SK-N-SH treated with all-trans-retinoic acid at 6 μM for 48 hours (cell line): ENCODE data around the gene SGPP2.

Experiments used
- ATAC-seq: fragments of 200-7000 bp; cut with Tn5 transposase; 3 replicates; pipeline ENCODE4 v1.9.1; 2020; ENCODE audit warnings: mild to moderate bottlenecking, moderate library complexity
- BACH2 ChIP-seq: fragments of 250-450 bp; sonication (Bioruptor Pico); IDR thresholded peaks from 2 replicates; pipeline ENCODE4 v1.9.0; 2021; ENCODE audit warnings: mild to moderate bottlenecking, borderline replicate concordance
- CSDC2 ChIP-seq: fragments of 250-450 bp; sonication (Bioruptor Pico); IDR thresholded peaks from 2 replicates; pipeline ENCODE4 v1.5.0; 2020; ENCODE audit warnings: mild to moderate bottlenecking, moderate library complexity
- ESRRG ChIP-seq: fragments of 250-450 bp; sonication (Bioruptor Pico); IDR thresholded peaks from 2 replicates; pipeline ENCODE4 v1.6.1; 2021; ENCODE audit warnings: mild to moderate bottlenecking
- GLIS3 ChIP-seq: fragments of 250-450 bp; sonication (Bioruptor Pico); IDR thresholded peaks from 2 replicates; pipeline ENCODE4 v1.5.0; 2020; ENCODE audit warnings: mild to moderate bottlenecking, moderate library complexity
- ISL1 ChIP-seq: fragments of 250-450 bp; sonication (Bioruptor Pico); IDR thresholded peaks from 2 replicates; pipeline ENCODE4 v2.1.2; 2022; ENCODE audit warnings: mild to moderate bottlenecking, moderate library complexity
- OSR1 ChIP-seq: fragments of 250-450 bp; sonication (Bioruptor Pico); IDR thresholded peaks from 2 replicates; pipeline ENCODE4 v1.8.0; 2022; ENCODE audit warnings: moderate library complexity, mild to moderate bottlenecking, inconsistent platforms
- PPARA ChIP-seq: fragments of 250-450 bp; sonication (Bioruptor Pico); IDR thresholded peaks from 2 replicates; pipeline ENCODE4 v1.5.0; 2020; ENCODE audit warnings: mild to moderate bottlenecking, borderline replicate concordance
- RARB ChIP-seq: fragments of 250-450 bp; sonication (Bioruptor Pico); IDR thresholded peaks from 2 replicates; pipeline ENCODE4 v1.8.0; 2021; ENCODE audit warnings: mild to moderate bottlenecking, moderate library complexity
- SNAI2 ChIP-seq: fragments of 250-450 bp; sonication (Bioruptor Pico); IDR thresholded peaks from 2 replicates; pipeline ENCODE4 v1.5.0; 2020; ENCODE audit warnings: mild to moderate bottlenecking, moderate library complexity
- TCF4 ChIP-seq: fragments of 250-450 bp; sonication (Bioruptor Pico); IDR thresholded peaks from 2 replicates; pipeline ENCODE4 v1.8.0; 2021; ENCODE audit warnings: mild to moderate bottlenecking, moderate library complexity, borderline replicate concordance
- TOX ChIP-seq: fragments of 250-450 bp; sonication (Bioruptor Pico); IDR thresholded peaks from 2 replicates; pipeline ENCODE4 v1.8.0; 2021; ENCODE audit warnings: mild to moderate bottlenecking, moderate library complexity, borderline replicate concordance
- ZC3H10 ChIP-seq: fragments of 250-450 bp; sonication (Bioruptor Pico); IDR thresholded peaks from 2 replicates; pipeline ENCODE4 v1.5.1; 2021; ENCODE audit warnings: mild to moderate bottlenecking, moderate library complexity
- ZFP3 ChIP-seq: fragments of 250-450 bp; sonication (Bioruptor Pico); IDR thresholded peaks from 2 replicates; pipeline ENCODE4 v1.5.0; 2020; ENCODE audit warnings: mild to moderate bottlenecking, moderate library complexity
- ZFP30 ChIP-seq: fragments of 450-650 bp; formaldehyde crosslinking; IDR thresholded peaks from 2 replicates; pipeline ENCODE4 v1.5.0; 2022; ENCODE audit warnings: mild to moderate bottlenecking, moderate library complexity
- ZNF565 ChIP-seq: fragments of 450-650 bp; formaldehyde crosslinking; conservative IDR thresholded peaks from 2 replicates; pipeline ENCODE4 v1.5.0; 2020; ENCODE audit warnings: low read depth, mild to moderate bottlenecking, moderate library complexity
- ZNF70 ChIP-seq: fragments of 450-650 bp; formaldehyde crosslinking; IDR thresholded peaks from 2 replicates; pipeline ENCODE4 v1.5.0; 2020; ENCODE audit warnings: mild to moderate bottlenecking, moderate library complexity
- ZNF8 ChIP-seq: fragments of 450-650 bp; formaldehyde crosslinking; IDR thresholded peaks from 2 replicates; pipeline ENCODE4 v1.5.0; 2020; ENCODE audit warnings: mild to moderate bottlenecking, moderate library complexity
- TF ChIP-seq, protein P1 (sequence below): fragments of 250-450 bp; sonication (Bioruptor Pico); IDR thresholded peaks from 2 replicates; pipeline ENCODE4 v1.8.0; 2020; ENCODE audit warnings: mild to moderate bottlenecking, moderate library complexity, borderline replicate concordance
- TF ChIP-seq, protein P2 (sequence below): fragments of 250-450 bp; sonication (Bioruptor Pico); IDR thresholded peaks from 2 replicates; pipeline ENCODE4 v1.5.1; 2021; ENCODE audit warnings: mild to moderate bottlenecking, moderate library complexity
- TF ChIP-seq, protein P3 (sequence below): fragments of 250-450 bp; sonication (Bioruptor Pico); IDR thresholded peaks from 2 replicates; pipeline ENCODE4 v1.5.1; 2020; ENCODE audit warnings: low read depth, mild to moderate bottlenecking, moderate library complexity
- TF ChIP-seq, protein P4 (sequence below): fragments of 250-450 bp; sonication (Bioruptor Pico); IDR thresholded peaks from 2 replicates; pipeline ENCODE4 v1.8.0; 2021; ENCODE audit warnings: low read depth, mild to moderate bottlenecking, moderate library complexity, borderline replicate concordance
- TF ChIP-seq, protein P5 (sequence below): fragments of 250-450 bp; sonication (Bioruptor Pico); IDR thresholded peaks from 2 replicates; pipeline ENCODE4 v1.5.0; 2020; ENCODE audit warnings: mild to moderate bottlenecking, moderate library complexity

Gene SGPP2

DNA sequence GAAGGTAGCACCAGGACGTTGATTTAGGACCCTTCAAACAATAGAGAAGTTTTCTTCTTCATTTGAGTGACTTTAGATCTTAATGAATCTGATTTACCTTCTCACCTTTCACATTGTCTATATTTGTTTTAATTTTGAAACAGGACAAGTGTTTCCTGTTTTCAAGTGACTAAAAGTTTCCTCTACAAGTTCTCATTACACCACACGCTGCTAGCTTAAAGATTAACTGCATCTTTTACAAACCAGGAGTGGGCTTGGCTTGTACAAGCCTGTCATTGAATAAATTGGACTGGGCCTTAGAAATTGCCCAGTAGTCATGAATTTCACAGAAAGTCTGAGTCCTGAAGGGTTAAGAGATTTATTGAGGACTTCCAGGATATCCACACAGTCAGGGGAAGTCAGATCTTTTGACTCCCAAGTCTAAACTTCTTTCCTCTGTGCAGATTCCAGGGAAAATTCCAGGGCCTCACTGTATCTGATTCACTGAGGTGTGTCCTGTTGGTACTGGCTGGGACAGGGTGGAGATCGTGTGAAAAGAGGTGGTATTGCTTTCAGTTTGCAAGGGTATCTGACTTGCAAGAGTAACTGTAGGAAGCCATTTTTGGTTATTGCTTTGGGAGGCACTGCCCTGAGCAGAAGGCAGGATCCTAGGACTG lies 3.4 kb downstream of the SGPP2 start:
- ATAC-seq, result no peak; the same call in 2 of the 3 replicates
- no peak for TF ChIP-seq OSR1
- TF ChIP-seq ZFP3 (CRISPR knock-in tag), result no peak
- TF ChIP-seq PPARA (CRISPR knock-in tag), result no peak
- TF ChIP-seq ZNF565 (CRISPR knock-in tag), result no peak
- no peak for TF ChIP-seq ZFP30 (CRISPR knock-in tag)
- TF ChIP-seq, protein P1, sequence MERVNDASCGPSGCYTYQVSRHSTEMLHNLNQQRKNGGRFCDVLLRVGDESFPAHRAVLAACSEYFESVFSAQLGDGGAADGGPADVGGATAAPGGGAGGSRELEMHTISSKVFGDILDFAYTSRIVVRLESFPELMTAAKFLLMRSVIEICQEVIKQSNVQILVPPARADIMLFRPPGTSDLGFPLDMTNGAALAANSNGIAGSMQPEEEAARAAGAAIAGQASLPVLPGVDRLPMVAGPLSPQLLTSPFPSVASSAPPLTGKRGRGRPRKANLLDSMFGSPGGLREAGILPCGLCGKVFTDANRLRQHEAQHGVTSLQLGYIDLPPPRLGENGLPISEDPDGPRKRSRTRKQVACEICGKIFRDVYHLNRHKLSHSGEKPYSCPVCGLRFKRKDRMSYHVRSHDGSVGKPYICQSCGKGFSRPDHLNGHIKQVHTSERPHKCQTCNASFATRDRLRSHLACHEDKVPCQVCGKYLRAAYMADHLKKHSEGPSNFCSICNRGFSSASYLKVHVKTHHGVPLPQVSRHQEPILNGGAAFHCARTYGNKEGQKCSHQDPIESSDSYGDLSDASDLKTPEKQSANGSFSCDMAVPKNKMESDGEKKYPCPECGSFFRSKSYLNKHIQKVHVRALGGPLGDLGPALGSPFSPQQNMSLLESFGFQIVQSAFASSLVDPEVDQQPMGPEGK (CRISPR knock-in tag), result no peak
- TF ChIP-seq, protein P2, sequence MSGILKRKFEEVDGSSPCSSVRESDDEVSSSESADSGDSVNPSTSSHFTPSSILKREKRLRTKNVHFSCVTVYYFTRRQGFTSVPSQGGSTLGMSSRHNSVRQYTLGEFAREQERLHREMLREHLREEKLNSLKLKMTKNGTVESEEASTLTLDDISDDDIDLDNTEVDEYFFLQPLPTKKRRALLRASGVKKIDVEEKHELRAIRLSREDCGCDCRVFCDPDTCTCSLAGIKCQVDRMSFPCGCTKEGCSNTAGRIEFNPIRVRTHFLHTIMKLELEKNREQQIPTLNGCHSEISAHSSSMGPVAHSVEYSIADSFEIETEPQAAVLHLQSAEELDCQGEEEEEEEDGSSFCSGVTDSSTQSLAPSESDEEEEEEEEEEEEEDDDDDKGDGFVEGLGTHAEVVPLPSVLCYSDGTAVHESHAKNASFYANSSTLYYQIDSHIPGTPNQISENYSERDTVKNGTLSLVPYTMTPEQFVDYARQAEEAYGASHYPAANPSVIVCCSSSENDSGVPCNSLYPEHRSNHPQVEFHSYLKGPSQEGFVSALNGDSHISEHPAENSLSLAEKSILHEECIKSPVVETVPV (CRISPR knock-in tag), result no peak
- TF ChIP-seq BACH2 (CRISPR knock-in tag), result no peak
- TF ChIP-seq, protein P3, sequence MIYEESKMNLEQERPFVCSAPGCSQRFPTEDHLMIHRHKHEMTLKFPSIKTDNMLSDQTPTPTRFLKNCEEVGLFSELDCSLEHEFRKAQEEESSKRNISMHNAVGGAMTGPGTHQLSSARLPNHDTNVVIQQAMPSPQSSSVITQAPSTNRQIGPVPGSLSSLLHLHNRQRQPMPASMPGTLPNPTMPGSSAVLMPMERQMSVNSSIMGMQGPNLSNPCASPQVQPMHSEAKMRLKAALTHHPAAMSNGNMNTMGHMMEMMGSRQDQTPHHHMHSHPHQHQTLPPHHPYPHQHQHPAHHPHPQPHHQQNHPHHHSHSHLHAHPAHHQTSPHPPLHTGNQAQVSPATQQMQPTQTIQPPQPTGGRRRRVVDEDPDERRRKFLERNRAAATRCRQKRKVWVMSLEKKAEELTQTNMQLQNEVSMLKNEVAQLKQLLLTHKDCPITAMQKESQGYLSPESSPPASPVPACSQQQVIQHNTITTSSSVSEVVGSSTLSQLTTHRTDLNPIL (CRISPR knock-in tag), result no peak
- TF ChIP-seq CSDC2 (CRISPR knock-in tag), result no peak
- TF ChIP-seq, protein P4, sequence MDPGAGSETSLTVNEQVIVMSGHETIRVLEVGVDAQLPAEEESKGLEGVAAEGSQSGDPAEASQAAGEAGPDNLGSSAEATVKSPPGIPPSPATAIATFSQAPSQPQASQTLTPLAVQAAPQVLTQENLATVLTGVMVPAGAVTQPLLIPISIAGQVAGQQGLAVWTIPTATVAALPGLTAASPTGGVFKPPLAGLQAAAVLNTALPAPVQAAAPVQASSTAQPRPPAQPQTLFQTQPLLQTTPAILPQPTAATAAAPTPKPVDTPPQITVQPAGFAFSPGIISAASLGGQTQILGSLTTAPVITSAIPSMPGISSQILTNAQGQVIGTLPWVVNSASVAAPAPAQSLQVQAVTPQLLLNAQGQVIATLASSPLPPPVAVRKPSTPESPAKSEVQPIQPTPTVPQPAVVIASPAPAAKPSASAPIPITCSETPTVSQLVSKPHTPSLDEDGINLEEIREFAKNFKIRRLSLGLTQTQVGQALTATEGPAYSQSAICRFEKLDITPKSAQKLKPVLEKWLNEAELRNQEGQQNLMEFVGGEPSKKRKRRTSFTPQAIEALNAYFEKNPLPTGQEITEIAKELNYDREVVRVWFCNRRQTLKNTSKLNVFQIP (CRISPR knock-in tag), result no peak
- TF ChIP-seq TCF4 (CRISPR knock-in tag), result no peak
- no peak for TF ChIP-seq ZNF70 (CRISPR knock-in tag)
- TF ChIP-seq ZNF8 (CRISPR knock-in tag), result no peak
- no peak for TF ChIP-seq ISL1 (CRISPR knock-in tag)
- no peak for TF ChIP-seq TOX (CRISPR knock-in tag)
- TF ChIP-seq SNAI2 (CRISPR knock-in tag), result no peak

DNA sequence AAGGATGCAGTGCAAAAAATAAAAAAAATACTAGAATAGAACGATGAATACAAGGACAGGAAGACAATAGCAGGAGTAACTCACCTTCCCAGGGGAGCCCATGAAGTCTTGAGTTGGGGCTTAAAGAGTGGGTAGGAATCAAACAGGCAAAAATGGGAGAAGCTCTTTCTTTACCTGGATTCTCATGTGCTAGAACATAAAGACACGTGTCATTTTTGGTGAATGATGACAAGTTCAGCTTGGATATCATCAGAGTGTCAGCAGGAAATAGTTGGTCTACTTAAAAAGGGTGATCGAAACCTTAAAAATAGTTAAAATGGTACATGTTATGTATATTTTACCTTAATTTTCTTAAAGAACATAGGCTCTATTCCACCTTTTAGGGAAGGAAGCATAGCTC lies 5.7 kb downstream of the SGPP2 start:
- no peak for ATAC-seq
- TF ChIP-seq RARB (CRISPR knock-in tag), result no peak
- TF ChIP-seq, protein P3 (CRISPR knock-in tag), result no peak
- no peak for TF ChIP-seq ZNF565 (CRISPR knock-in tag)
- no peak for TF ChIP-seq ISL1 (CRISPR knock-in tag)
- TF ChIP-seq GLIS3, result no peak
- TF ChIP-seq TOX (CRISPR knock-in tag), result no peak
- no peak for TF ChIP-seq ZNF8 (CRISPR knock-in tag)
- TF ChIP-seq BACH2 (CRISPR knock-in tag), result no peak
- TF ChIP-seq, protein P4 (CRISPR knock-in tag), result no peak
- no peak for TF ChIP-seq PPARA (CRISPR knock-in tag)
- TF ChIP-seq, protein P1 (CRISPR knock-in tag), result no peak
- no peak for TF ChIP-seq ZC3H10 (CRISPR knock-in tag)
- no peak for TF ChIP-seq SNAI2 (CRISPR knock-in tag)
- TF ChIP-seq, protein P2 (CRISPR knock-in tag), result no peak
- TF ChIP-seq ESRRG (CRISPR knock-in tag), result no peak
- TF ChIP-seq ZNF70 (CRISPR knock-in tag), result no peak
- TF ChIP-seq, protein P5, sequence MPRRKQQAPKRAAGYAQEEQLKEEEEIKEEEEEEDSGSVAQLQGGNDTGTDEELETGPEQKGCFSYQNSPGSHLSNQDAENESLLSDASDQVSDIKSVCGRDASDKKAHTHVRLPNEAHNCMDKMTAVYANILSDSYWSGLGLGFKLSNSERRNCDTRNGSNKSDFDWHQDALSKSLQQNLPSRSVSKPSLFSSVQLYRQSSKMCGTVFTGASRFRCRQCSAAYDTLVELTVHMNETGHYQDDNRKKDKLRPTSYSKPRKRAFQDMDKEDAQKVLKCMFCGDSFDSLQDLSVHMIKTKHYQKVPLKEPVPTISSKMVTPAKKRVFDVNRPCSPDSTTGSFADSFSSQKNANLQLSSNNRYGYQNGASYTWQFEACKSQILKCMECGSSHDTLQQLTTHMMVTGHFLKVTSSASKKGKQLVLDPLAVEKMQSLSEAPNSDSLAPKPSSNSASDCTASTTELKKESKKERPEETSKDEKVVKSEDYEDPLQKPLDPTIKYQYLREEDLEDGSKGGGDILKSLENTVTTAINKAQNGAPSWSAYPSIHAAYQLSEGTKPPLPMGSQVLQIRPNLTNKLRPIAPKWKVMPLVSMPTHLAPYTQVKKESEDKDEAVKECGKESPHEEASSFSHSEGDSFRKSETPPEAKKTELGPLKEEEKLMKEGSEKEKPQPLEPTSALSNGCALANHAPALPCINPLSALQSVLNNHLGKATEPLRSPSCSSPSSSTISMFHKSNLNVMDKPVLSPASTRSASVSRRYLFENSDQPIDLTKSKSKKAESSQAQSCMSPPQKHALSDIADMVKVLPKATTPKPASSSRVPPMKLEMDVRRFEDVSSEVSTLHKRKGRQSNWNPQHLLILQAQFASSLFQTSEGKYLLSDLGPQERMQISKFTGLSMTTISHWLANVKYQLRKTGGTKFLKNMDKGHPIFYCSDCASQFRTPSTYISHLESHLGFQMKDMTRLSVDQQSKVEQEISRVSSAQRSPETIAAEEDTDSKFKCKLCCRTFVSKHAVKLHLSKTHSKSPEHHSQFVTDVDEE (CRISPR knock-in tag), result no peak
